Activated CD4-positive, alpha-beta T cell treated with anti-CD3 and anti-CD28 coated beads, Interleukin-2, amount 10 ng/mL, durations not matched to agents 7 days and 5 days (primary cell): Measurements from ENCODE around the gene KICS2. TPM values are rescaled to one million over a fixed set of nuclear protein-coding genes. Genes with fewer than 3 reads are reported as not detected.
"Not testable (repeated sequence)": the region's sequence is repeated elsewhere in the genome, so short reads cannot be mapped to it uniquely, and the experiment has no call there.

Source experiments
- CTCF ChIA-PET: fragments of 350-600 bp; sonication (Branson Sonifier 250); formaldehyde crosslinking; loops from one replicate; lab custom pipeline; 2021; ENCODE audit warnings: antibody characterized with exemption; lab: Charles Lee
- POLR2A ChIA-PET: fragments of 350-600 bp; sonication (Branson Sonifier 250); formaldehyde crosslinking; loops from one replicate; lab custom pipeline; 2021; ENCODE audit warnings: antibody characterized with exemption; lab: Charles Lee
- DNase-seq: peaks from one replicate; pipeline ENCODE4 v3.0.0-alpha.2; 2020
- H3K27ac Mint-ChIP-seq: one replicate; pipeline ENCODE4 v1.8.0; 2021; ENCODE audit warnings: mild to moderate bottlenecking, moderate library complexity, mixed read lengths
- H3K27me3 Mint-ChIP-seq: one replicate; pipeline ENCODE4 v1.8.0; 2021; ENCODE audit warnings: mixed read lengths
- H3K36me3 Mint-ChIP-seq: one replicate; pipeline ENCODE4 v1.8.0; 2021; ENCODE audit warnings: low read depth, mixed read lengths
- H3K4me1 Mint-ChIP-seq: one replicate; pipeline ENCODE4 v1.8.0; 2021; ENCODE audit warnings: mixed read lengths
- H3K4me3 Mint-ChIP-seq: one replicate; pipeline ENCODE4 v1.8.0; 2021; ENCODE audit warnings: mild to moderate bottlenecking, moderate library complexity, mixed read lengths
- H3K9me3 Mint-ChIP-seq: one replicate; pipeline ENCODE4 v1.8.0; 2021; ENCODE audit warnings: mixed read lengths
- total RNA-seq, 2 experiments: library from RNA; stranded (reverse); gene quantifications; one replicate each; pipeline ENCODE4 v1.2.3, GENCODE V29; 2021

KICS2 gene
- total RNA-seq, 2 experiments from 2014 or later, result 8.4 to 8.7 TPM

DNA sequence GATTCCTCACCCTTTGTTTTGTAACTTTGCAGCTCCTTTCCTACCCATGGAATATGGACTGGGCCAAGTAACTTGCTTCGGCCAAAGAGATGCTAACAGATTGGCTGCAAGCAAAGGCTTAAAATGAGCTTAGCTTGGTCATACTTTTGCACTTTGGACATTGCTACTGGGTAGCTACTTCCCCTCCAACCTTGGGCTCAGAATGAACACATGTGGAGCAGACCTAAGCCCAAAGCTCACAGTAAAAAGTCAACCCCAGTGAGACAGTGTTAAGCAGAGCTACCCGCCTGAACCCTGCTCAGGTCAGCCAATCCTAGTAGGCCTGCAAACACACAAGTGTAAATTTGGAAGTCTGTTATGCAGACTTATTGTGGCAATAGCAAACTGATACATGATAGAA is 14.6 kb downstream of the KICS2 start:
- H3K4me3 Mint-ChIP-seq, result no peak overlapping the region
- H3K27ac Mint-ChIP-seq, result no peak overlapping the region
- H3K36me3 Mint-ChIP-seq, result peaks cover 20% of the 10 kb centered on the region
- CTCF ChIA-PET, result interaction anchor here (1.1 to 1.4 kb wide), 3 partner anchors 8 to 38 kb away, joined by 3 read pairs; no protein-coding TSS in a partner anchor
- no peaks in the 10 kb centered on the region for H3K9me3 Mint-ChIP-seq
- POLR2A ChIA-PET, result no interaction called here
- DNase-seq, result no peak
- no peaks in the 10 kb centered on the region for H3K4me1 Mint-ChIP-seq
- H3K27me3 Mint-ChIP-seq, result no peaks in the 10 kb centered on the region

DNA sequence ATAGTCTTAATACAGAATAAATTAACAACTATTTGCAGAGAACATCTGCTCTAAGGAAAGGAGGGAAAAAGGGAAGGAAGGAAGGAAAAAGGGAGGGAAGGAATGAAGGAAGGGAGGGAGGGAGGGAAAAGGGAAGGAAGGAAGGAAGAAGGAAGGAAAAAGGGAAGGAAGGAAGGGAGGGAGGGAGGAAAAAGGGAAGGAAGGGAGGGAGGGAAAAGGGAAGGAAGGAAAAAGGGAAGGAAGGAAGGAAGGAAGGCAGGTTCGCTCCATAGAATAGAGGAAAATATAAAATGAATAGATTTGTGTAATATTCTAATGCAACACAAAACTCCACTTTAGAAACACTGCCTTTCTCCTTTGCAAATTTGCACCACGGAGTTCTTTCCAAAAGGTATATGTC is 16.6 kb downstream of the KICS2 start:
- Mint-ChIP-seq H3K36me3 (peaks cover 16% of the 10 kb centered on the region), H3K9me3 (peaks cover 5% of the 10 kb centered on the region), H3K4me1 (no peaks in the 10 kb centered on the region), H3K27ac (no peak overlapping the region), H3K4me3 (no peak overlapping the region), H3K27me3 (no peaks in the 10 kb centered on the region)
- DNase-seq, result no peak
- CTCF ChIA-PET, result no interaction called here
- POLR2A ChIA-PET, result no interaction called here

GRCh38 chr12:64203775-64204174 is 18.3 kb downstream of the KICS2 start:
- no peak overlapping the region for H3K27ac Mint-ChIP-seq
- ChIA-PET POLR2A (no interaction called here), CTCF (interaction anchor here (2.5 kb wide), 1 partner anchor 15 kb away, joined by 11 read pairs; no protein-coding TSS in a partner anchor)
- peaks cover 5% of the 10 kb centered on the region for H3K9me3 Mint-ChIP-seq
- H3K27me3 Mint-ChIP-seq, result no peaks in the 10 kb centered on the region
- no peak overlapping the region for H3K4me3 Mint-ChIP-seq
- peaks cover 16% of the 10 kb centered on the region for H3K36me3 Mint-ChIP-seq
- no peaks in the 10 kb centered on the region for H3K4me1 Mint-ChIP-seq
- DNase-seq, result no peak

GRCh38 chr12:64203036-64203435 is 19.1 kb downstream of the KICS2 start:
- Mint-ChIP-seq H3K9me3 (peaks cover 5% of the 10 kb centered on the region), H3K36me3 (peaks cover 16% of the 10 kb centered on the region), H3K27me3 (no peaks in the 10 kb centered on the region), H3K4me1 (no peaks in the 10 kb centered on the region), H3K4me3 (no peak overlapping the region), H3K27ac (no peak overlapping the region)
- DNase-seq, result no peak
- ChIA-PET POLR2A (no interaction called here), CTCF (interaction anchor here (1.5 to 2.5 kb wide), 2 partner anchors 12 to 16 kb away, joined by 3 to 11 read pairs; no protein-coding TSS in a partner anchor)

DNA sequence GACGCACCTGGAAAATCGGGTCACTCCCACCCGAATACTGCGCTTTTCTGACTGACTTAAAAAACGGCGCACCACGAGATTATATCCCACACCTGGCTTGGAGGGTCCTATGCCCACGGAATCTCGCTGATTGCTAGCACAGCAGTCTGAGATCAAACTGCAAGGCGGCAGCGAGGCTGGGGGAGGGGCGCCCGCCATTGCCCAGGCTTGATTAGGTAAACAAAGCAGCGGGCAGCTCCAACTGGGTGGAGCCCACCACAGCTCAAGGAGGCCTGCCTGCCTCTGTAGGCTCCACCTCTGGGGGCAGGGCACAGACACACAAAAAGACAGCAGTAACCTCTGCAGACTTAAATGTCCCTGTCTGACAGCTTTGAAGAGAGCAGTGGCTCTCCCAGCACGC is 26.3 kb downstream of the KICS2 start:
- H3K27ac Mint-ChIP-seq, H3K4me3 Mint-ChIP-seq, H3K9me3 Mint-ChIP-seq, CTCF ChIA-PET, DNase-seq, POLR2A ChIA-PET, H3K27me3 Mint-ChIP-seq: not testable (repeated sequence)
- H3K36me3 Mint-ChIP-seq, result peaks cover 24% of the 10 kb centered on the region
- peaks cover 13% of the 10 kb centered on the region for H3K4me1 Mint-ChIP-seq

- Mint-ChIP-seq H3K27ac (no peak overlapping the region), H3K27me3 (no peaks in the 10 kb centered on the region), H3K36me3 (peaks cover 24% of the 10 kb centered on the region), H3K4me1 (peaks cover 13% of the 10 kb centered on the region), H3K4me3 (no peak overlapping the region), H3K9me3 (no peaks in the 10 kb centered on the region)
- ChIA-PET POLR2A (interaction anchor here (0.6 kb wide), 1 partner anchor 505 kb away, joined by 3 read pairs; no protein-coding TSS in a partner anchor), CTCF (interaction anchor here (0.7 kb wide), 1 partner anchor 1728 kb away, joined by 3 read pairs; no protein-coding TSS in a partner anchor)
- DNase-seq, result no peak
Observed at GRCh38 chr12:64194333-64195149, 27.6 kb downstream of the KICS2 start.

GRCh38 chr12:64193931-64194330 is 28.2 kb downstream of the KICS2 start:
- no peak overlapping the region for H3K4me3 Mint-ChIP-seq
- H3K9me3 Mint-ChIP-seq, result no peaks in the 10 kb centered on the region
- POLR2A ChIA-PET, result interaction anchor here (0.6 kb wide), 1 partner anchor 505 kb away, joined by 3 read pairs; no protein-coding TSS in a partner anchor
- H3K27me3 Mint-ChIP-seq, result no peaks in the 10 kb centered on the region
- no peak for DNase-seq
- H3K27ac Mint-ChIP-seq, result no peak overlapping the region
- H3K4me1 Mint-ChIP-seq, result peaks cover 13% of the 10 kb centered on the region
- CTCF ChIA-PET, result no interaction called here
- H3K36me3 Mint-ChIP-seq, result peaks cover 24% of the 10 kb centered on the region

- Mint-ChIP-seq H3K9me3 (no peaks in the 10 kb centered on the region), H3K27me3 (no peaks in the 10 kb centered on the region), H3K4me3 (no peak overlapping the region), H3K36me3 (peaks cover 24% of the 10 kb centered on the region), H3K4me1 (peaks cover 13% of the 10 kb centered on the region), H3K27ac (no peak overlapping the region)
- CTCF ChIA-PET, result no interaction called here
- no peak for DNase-seq
- POLR2A ChIA-PET, result no interaction called here
Observed at GRCh38 chr12:64192644-64193444, 29.3 kb downstream of the KICS2 start.

DNA sequence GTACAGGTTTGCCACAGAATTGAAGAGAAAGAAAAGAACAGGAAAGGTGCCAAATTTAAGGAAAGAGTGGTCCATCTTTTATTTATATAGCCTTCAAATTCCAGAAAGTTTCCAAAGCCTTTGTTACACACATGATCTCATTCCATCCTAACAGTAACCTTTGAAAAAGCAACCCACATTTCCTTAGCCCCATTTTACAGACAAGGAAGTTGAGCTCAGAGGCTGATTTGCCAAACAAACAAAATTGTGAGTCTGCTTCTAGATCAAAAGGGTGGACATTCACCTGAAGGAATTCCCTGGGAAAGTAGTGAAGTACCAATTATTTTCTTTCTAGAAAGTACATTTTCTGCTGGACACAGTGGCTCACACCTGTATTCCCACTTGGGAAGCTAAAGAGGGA is 32.0 kb downstream of the KICS2 start:
- peaks cover 13% of the 10 kb centered on the region for H3K4me1 Mint-ChIP-seq
- POLR2A ChIA-PET, result no interaction called here
- H3K36me3 Mint-ChIP-seq, result peaks cover 24% of the 10 kb centered on the region
- no peak overlapping the region for H3K27ac Mint-ChIP-seq
- CTCF ChIA-PET, result no interaction called here
- H3K4me3 Mint-ChIP-seq, result no peak overlapping the region
- no peaks in the 10 kb centered on the region for H3K27me3 Mint-ChIP-seq
- no peak for DNase-seq
- H3K9me3 Mint-ChIP-seq, result no peaks in the 10 kb centered on the region

- Mint-ChIP-seq H3K9me3 (no peaks in the 10 kb centered on the region), H3K27me3 (no peaks in the 10 kb centered on the region)
Observed at GRCh38 chr12:64189530-64189929, 32.6 kb downstream of the KICS2 start.

GRCh38 chr12:64187794-64188193 is 34.3 kb downstream of the KICS2 start:
- ChIA-PET POLR2A (no interaction called here), CTCF (no interaction called here)
- Mint-ChIP-seq H3K27me3 (no peaks in the 10 kb centered on the region), H3K27ac (no peak overlapping the region), H3K36me3 (peaks cover 5% of the 10 kb centered on the region), H3K4me3 (no peak overlapping the region), H3K4me1 (peaks cover 3% of the 10 kb centered on the region), H3K9me3 (no peaks in the 10 kb centered on the region)
- DNase-seq, result no peak

More at GRCh38 chr12:64189530-64189929, 32.6 kb downstream of the KICS2 start:
- no peak for DNase-seq
- H3K36me3 Mint-ChIP-seq, result peaks cover 20% of the 10 kb centered on the region
- ChIA-PET POLR2A (no interaction called here), CTCF (no interaction called here)
- no peak overlapping the region for H3K27ac Mint-ChIP-seq
- peaks cover 13% of the 10 kb centered on the region for H3K4me1 Mint-ChIP-seq
- H3K4me3 Mint-ChIP-seq, result no peak overlapping the region

GRCh38 chr12:64187370-64187769 is 34.7 kb downstream of the KICS2 start:
- Mint-ChIP-seq H3K36me3 (peaks cover 2% of the 10 kb centered on the region), H3K9me3 (no peaks in the 10 kb centered on the region), H3K27ac (no peak overlapping the region), H3K4me1 (no peaks in the 10 kb centered on the region), H3K4me3 (no peak overlapping the region), H3K27me3 (no peaks in the 10 kb centered on the region)
- POLR2A ChIA-PET, result no interaction called here
- DNase-seq, result no peak
- CTCF ChIA-PET, result no interaction called here

GRCh38 chr12:64186789-64187188 is 35.3 kb downstream of the KICS2 start:
- DNase-seq, result no peak
- no peak overlapping the region for H3K4me3 Mint-ChIP-seq
- no peak overlapping the region for H3K27ac Mint-ChIP-seq
- no peaks in the 10 kb centered on the region for H3K36me3 Mint-ChIP-seq
- H3K27me3 Mint-ChIP-seq, result no peaks in the 10 kb centered on the region
- H3K9me3 Mint-ChIP-seq, result no peaks in the 10 kb centered on the region
- ChIA-PET POLR2A (no interaction called here), CTCF (no interaction called here)
- no peaks in the 10 kb centered on the region for H3K4me1 Mint-ChIP-seq
